GM18868 (cell line): ENCODE measurements around the gene YARS1.
"Not testable (repeated sequence)": the region's sequence is repeated elsewhere in the genome, so short reads cannot be mapped to it uniquely, and the experiment has no call there.

Experiments
- ATAC-seq: cut with Tn5 transposase; IDR thresholded peaks from one replicate; pipeline ENCODE4 v1.9.1; 2021; ENCODE audit warnings: mild to moderate bottlenecking, moderate library complexity; ENCODE audit not compliant: unreplicated experiment

The YARS1 gene

GRCh38 chr1:32817815-32818786 lies 943 bp upstream of the YARS1 start:
- ATAC-seq: peak; percentile 10

GRCh38 chr1:32816676-32817158 lies 441 bp downstream of the YARS1 start:
- ATAC-seq: no peak

- no peak for ATAC-seq
These were observed 3.0 kb downstream of the YARS1 start for GRCh38 chr1:32813941-32814739.

DNA sequence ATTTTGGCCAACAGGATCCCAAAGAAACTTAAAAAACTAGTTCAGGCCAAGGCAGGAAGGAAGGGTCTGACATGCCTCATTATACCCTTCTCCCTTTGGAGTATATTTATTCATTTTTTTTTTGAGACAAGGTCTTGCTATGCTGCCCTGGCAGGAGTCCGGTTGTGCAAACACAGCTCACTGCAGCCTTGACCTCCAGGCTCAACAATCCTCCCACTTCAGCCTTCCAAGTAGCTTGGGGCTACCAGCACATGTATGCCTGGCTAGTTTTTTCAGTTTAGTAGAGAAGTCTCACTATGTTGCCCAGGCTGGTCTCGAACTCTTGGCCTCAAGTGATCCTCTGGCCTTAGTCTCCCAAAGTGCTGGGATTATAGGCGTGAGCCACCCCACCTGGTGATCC lies 5.2 kb downstream of the YARS1 start:
- no peak for ATAC-seq

DNA sequence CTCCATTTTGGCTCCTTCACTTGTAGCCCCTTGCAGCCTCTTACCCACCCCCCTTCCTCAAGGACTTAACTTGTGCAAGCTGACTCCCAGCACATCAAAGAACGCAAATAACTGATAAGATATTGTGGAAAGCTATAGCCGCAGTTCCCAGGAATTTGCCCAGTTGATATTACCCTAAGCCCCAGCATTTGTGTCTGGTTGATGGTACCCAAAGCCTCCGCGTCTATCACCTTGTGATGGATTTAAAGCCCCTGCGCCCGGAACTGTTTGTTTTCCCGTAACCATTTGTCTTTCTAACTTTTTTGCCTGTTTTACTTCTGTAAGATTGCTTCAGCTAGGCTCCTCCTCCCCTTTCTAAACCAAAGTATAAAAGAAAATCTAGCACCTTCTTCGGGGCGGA lies 5.9 kb downstream of the YARS1 start:
- ATAC-seq: no peak

DNA sequence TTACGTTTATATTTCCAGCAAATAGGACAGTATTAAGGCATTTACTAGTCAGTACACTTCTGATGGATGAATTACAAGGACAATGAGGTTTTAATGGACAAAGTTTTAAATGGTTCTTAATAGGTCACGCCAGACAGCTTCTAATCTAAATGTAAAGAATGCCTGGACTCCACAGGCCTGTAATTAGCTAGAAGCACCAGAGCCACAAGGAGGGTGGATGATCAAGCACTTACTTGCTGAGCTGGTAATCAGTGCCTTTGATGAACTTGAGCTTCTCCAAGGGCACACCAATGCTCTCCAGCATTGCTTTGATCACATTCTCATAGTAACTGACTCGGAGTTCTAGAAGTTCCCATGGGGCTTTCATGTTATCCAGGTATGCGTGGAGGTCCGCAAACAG lies 6.8 kb downstream of the YARS1 start:
- no peak for ATAC-seq

DNA sequence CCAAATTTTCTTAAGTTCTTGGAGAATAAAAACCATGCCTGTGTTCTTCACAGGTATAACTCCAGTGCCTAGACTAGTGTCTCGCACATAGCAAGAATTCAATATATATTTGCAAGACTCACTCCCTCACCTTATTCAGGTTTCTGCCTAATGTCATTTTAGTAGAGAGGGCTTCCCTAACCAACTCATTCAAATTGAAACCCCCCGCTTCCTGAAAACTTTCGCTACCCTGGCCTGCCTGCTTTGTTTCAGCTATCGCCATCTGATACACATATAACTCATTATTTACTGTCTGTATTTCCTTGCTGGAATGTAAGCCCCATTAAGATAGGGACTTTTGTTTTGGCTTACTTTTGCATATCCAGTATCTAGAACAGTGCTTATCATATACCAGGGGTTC lies 8.6 kb downstream of the YARS1 start:
- ATAC-seq: no peak

GRCh38 chr1:32806910-32807523 lies 10.1 kb downstream of the YARS1 start:
- ATAC-seq: no peak

DNA sequence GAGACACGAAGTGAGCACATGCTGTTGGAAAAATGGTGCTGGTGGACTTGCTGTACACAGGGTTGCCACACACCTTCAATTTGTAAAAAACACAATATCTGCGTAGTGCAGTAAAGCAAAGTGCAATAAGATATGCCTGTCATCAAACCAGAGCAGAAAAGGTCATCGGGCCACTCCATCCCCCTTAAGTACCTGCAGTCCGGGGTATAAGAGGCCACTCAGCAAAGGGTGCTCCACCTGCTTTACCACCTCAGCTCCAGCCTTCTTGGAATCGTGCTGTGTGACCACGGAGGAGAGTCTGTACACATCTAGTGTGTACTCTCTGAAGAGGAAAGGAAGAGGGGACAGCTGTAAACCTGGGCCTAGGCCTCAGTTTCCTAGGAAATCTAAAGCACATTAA lies 10.9 kb downstream of the YARS1 start:
- ATAC-seq: no peak

GRCh38 chr1:32804460-32804859 lies 12.7 kb downstream of the YARS1 start:
- ATAC-seq: not testable (repeated sequence)

DNA sequence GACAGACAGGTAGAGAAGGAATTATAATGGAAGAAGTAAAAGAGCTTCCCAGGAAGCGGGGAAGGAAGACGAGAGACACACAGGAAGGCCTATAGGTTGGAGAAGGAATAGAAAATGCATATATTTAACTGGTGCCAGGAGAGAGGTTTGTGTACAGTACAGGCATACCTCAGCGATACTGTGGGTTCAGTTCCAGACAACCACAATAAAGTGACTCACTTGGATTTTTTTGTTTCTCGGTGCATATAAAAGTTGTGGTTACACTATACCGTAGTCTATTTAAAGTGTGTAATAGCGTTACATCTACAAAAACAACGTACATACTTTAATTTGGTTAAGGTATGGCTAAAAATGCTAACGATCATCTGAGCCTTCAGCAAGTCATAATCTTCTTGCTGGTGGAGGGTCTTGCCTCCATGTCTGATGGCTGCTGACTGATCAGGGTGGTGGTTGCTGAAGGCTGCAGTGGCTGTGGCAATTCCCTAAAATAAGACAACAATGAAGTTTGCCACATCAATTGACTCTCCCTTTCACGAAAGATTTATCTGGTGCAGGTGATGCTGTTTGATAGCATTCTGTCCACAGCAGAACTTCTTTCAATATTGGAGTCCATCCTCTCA lies 16.0 kb downstream of the YARS1 start:
- ATAC-seq: no peak

- ATAC-seq: no peak
These were observed 18.3 kb downstream of the YARS1 start for GRCh38 chr1:32798679-32799416.

GRCh38 chr1:32798191-32798590 lies 19.0 kb downstream of the YARS1 start:
- ATAC-seq: no peak

DNA sequence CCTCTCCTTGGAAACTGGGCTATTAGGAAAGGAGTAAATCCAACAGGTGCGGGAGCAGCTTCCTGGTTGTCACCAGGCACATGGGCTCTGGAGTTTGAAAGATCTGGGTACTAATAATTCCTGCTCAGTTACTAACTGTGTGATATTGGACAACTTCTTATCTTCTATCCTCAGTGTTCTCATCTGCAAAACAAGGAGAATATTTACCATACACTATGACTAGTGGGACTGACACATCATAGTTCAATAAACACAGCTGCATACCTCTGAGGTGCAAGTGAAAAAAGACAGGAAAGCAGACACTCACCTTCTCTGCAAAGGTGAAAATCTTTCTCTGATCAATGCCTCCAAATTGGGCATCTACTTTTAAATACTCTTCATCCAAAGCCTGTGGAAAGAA lies 19.7 kb downstream of the YARS1 start:
- no peak for ATAC-seq

- ATAC-seq: not testable (repeated sequence)
These were observed 21.4 kb downstream of the YARS1 start for GRCh38 chr1:32795763-32796162.

DNA sequence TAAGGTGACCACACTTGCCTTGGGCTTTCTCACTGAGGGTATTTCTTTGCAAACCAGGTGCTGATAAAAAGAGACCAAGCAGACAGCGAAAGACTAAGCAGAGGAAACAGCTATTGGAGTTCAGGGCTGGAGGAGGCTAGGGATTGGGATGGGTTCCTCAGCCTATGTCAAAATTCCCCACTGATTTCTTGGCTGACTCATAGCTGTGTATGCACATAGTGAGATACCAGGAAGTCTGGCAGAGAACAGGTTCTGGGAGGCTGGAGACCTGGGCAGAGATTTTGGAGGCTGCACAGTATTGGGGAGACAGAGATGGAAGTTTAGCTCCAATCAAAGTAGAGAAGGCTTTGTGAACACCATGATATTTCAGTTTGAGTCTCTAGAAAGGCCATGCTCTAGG lies 25.3 kb downstream of the YARS1 start:
- no peak for ATAC-seq

- ATAC-seq: not testable (repeated sequence)
These were observed 27.8 kb downstream of the YARS1 start for GRCh38 chr1:32789356-32789755.

GRCh38 chr1:32786856-32787255 lies 30.3 kb downstream of the YARS1 start:
- ATAC-seq: no peak

DNA sequence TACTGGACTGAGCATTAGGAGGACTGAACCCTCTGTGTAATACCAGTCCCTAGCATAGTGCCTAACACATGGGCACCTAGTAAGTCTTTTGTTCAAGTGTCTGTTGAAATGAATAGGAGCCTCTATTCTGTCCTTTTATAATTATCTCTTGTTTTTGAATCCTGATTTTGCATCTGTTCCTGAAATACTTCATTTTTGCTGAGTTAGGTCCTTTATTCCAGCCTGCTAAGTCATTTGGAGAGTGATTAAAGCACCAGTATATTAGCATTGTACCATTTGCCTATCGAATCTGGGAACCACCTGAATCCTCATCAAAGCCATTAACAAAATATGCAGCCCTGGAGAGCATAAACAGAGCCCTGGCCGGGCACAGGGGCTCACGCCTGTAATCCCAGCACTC lies 32.3 kb downstream of the YARS1 start:
- no peak for ATAC-seq

GRCh38 chr1:32783851-32784250 lies 33.3 kb downstream of the YARS1 start:
- no peak for ATAC-seq
